Mesenchymal stem cell (in vitro differentiated cells and primary cell): ENCODE measurements around the gene ZCCHC7.

ENCODE experiments used
- DNase-seq: peaks from one replicate; pipeline ENCODE4 v3.0.0-alpha.2; 2013
- H2AFZ ChIP-seq: one replicate; pipeline ENCODE4 v1.6.1; 2013; ENCODE audit warnings: low read depth, mild to moderate bottlenecking, control low read depth, inconsistent platforms, low read length, moderate library complexity
- H2AK5ac ChIP-seq: 2 replicates; pipeline ENCODE4 v1.6.1; 2013; ENCODE audit warnings: low read length, moderate library complexity, mild to moderate bottlenecking, inconsistent platforms; ENCODE audit not compliant: severe bottlenecking
- H2BK120ac ChIP-seq: one replicate; pipeline ENCODE4 v1.6.1; 2013; ENCODE audit warnings: low read depth, mild to moderate bottlenecking, inconsistent platforms, low read length, moderate library complexity
- H2BK12ac ChIP-seq, 2 experiments: one replicate each; pipeline ENCODE4 v1.6.1; 2013; ENCODE audit warnings: inconsistent platforms in 2 of 2, low read length in 2 of 2, mild to moderate bottlenecking in 2 of 2, moderate library complexity in 2 of 2, control low read depth in 1 of 2
- H2BK15ac ChIP-seq: one replicate; pipeline ENCODE4 v1.6.1; 2013; ENCODE audit warnings: mild to moderate bottlenecking, low read depth, inconsistent platforms; ENCODE audit not compliant: poor library complexity, severe bottlenecking
- H2BK5ac ChIP-seq: 2 replicates; pipeline ENCODE4 v1.6.1; 2013; ENCODE audit warnings: low read depth, mild to moderate bottlenecking, low read length, control low read depth, inconsistent platforms; ENCODE audit not compliant: poor library complexity, severe bottlenecking
- H3K14ac ChIP-seq, 2 experiments: one replicate each; pipeline ENCODE4 v1.6.1; 2013; ENCODE audit warnings: inconsistent platforms in 2 of 2, low read length in 2 of 2, control low read depth in 1 of 2, mild to moderate bottlenecking in 1 of 2, moderate library complexity in 1 of 2
- H3K18ac ChIP-seq, 2 experiments: one replicate each; pipeline ENCODE4 v1.6.1; 2013; ENCODE audit warnings: inconsistent platforms in 2 of 2, low read length in 2 of 2, control low read depth in 1 of 2, low read depth in 1 of 2, mild to moderate bottlenecking in 1 of 2
- H3K23ac ChIP-seq, 2 experiments: one replicate each; pipeline ENCODE4 v1.6.1; 2013; ENCODE audit warnings: inconsistent platforms in 2 of 2, low read length in 2 of 2, mild to moderate bottlenecking in 2 of 2, moderate library complexity in 2 of 2, control low read depth in 1 of 2
- H3K27ac ChIP-seq: 2 replicates; pipeline ENCODE4 v1.5.1; 2013; ENCODE audit warnings: mild to moderate bottlenecking, moderate library complexity, low read length, control low read depth, inconsistent platforms; ENCODE audit not compliant: poor library complexity, severe bottlenecking
- H3K27me3 ChIP-seq, 2 experiments: 2 replicates each; pipeline versions ENCODE4 v1.6.1 to v1.7.0; 2013; ENCODE audit warnings: low read length in 2 of 2, mild to moderate bottlenecking in 2 of 2, moderate library complexity in 2 of 2, control low read depth in 1 of 2, inconsistent platforms in 1 of 2; ENCODE audit not compliant: control insufficient read depth in 1 of 2, insufficient read depth in 1 of 2
- H3K36me3 ChIP-seq, 2 experiments: 2 replicates each; pipeline versions ENCODE4 v1.6.1 to v1.7.0; 2013; ENCODE audit warnings: low read length in 2 of 2, control low read depth in 1 of 2, inconsistent platforms in 1 of 2, low read depth in 1 of 2, mild to moderate bottlenecking in 1 of 2; ENCODE audit not compliant: insufficient read depth in 2 of 2, control insufficient read depth in 1 of 2
- H3K4ac ChIP-seq, 2 experiments: one replicate each; pipeline ENCODE4 v1.6.1; 2013; ENCODE audit warnings: inconsistent platforms in 2 of 2, low read length in 2 of 2, mild to moderate bottlenecking in 2 of 2, moderate library complexity in 2 of 2, control low read depth in 1 of 2, low read depth in 1 of 2
- H3K4me1 ChIP-seq: 2 replicates; pipeline ENCODE4 v1.6.1; 2013; ENCODE audit warnings: low read depth, low read length, control low read depth; ENCODE audit not compliant: control insufficient read depth, insufficient read depth
- H3K4me2 ChIP-seq: 2 replicates; pipeline ENCODE4 v1.6.1; 2013; ENCODE audit warnings: low read length, mild to moderate bottlenecking, inconsistent platforms; ENCODE audit not compliant: poor library complexity, severe bottlenecking
- H3K4me3 ChIP-seq, 2 experiments: 2 replicates each; pipeline versions ENCODE4 v1.5.1 to v1.7.0; 2013; ENCODE audit warnings: low read length in 2 of 2, mild to moderate bottlenecking in 2 of 2, control low read depth in 1 of 2, low read depth in 1 of 2; ENCODE audit not compliant: insufficient read depth in 1 of 2
- H3K79me1 ChIP-seq: replicated peaks from 2 replicates; pipeline ENCODE4 v1.6.1; 2013; ENCODE audit warnings: mild to moderate bottlenecking, control low read depth, low read length, inconsistent platforms; ENCODE audit not compliant: poor library complexity, severe bottlenecking
- H3K9ac ChIP-seq: 2 replicates; pipeline ENCODE4 v1.7.0; 2013; ENCODE audit warnings: mild to moderate bottlenecking, low read length, moderate library complexity
- H3K9me3 ChIP-seq: 2 replicates; pipeline ENCODE4 v1.7.0; 2013; ENCODE audit warnings: mild to moderate bottlenecking, low read length; ENCODE audit not compliant: control insufficient read depth
- H4K8ac ChIP-seq: one replicate; pipeline ENCODE4 v1.6.1; 2013; ENCODE audit warnings: inconsistent platforms, mild to moderate bottlenecking, low read length, moderate library complexity
- H4K91ac ChIP-seq: one replicate; pipeline ENCODE4 v1.6.1; 2013; ENCODE audit warnings: mild to moderate bottlenecking, low read length, inconsistent platforms
- WGBS: methylation state at CpG from one replicate; pipeline ENCODE4 v1.1.7; 2013; ENCODE audit warnings: mixed read lengths; 5-methylcytosine and 5-hydroxymethylcytosine counted together

ZCCHC7 gene

DNA sequence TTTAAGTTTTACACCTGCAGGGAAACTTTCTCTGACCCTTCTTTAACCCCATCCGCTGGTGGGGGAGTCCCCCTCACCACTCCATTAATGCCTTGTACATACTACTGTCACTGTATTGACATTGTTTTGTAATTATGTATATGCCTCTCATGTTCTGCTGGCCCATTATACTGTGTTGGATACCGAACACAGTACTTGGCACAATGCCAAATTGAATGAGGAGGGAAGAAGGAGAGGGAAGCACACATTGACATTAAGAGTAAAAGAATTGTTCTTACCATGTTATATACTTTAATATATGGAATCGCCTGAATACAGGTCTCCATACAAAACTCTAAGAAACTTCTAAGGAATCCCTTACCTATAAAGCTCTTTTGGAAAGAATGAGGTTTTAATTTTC lies 228.5 kb downstream of the ZCCHC7 start:
- H3K14ac ChIP-seq: no peak overlapping the region
- H3K18ac ChIP-seq: no peak overlapping the region
- no peaks in the 10 kb centered on the region for H3K9me3 ChIP-seq
- no peak overlapping the region for H3K4me3 ChIP-seq
- H3K79me1 ChIP-seq: peaks cover 2% of the 10 kb centered on the region
- H2AK5ac ChIP-seq: no peak overlapping the region
- no peak overlapping the region for H4K91ac ChIP-seq
- no peak overlapping the region for H2BK15ac ChIP-seq
- H2BK12ac ChIP-seq: no peak overlapping the region
- no peak overlapping the region for H3K23ac ChIP-seq
- no peaks in the 10 kb centered on the region for H3K27me3 ChIP-seq
- WGBS: 100% methylated on average over 1 of the region's 3 CpGs
- H2AFZ ChIP-seq: no peak overlapping the region
- no peaks in the 10 kb centered on the region for H3K4me1 ChIP-seq
- H2BK120ac ChIP-seq: no peak overlapping the region
- H3K9ac ChIP-seq: no peak overlapping the region
- no peak overlapping the region for H3K4me2 ChIP-seq
- H4K8ac ChIP-seq: no peak overlapping the region
- H3K4ac ChIP-seq: no peak overlapping the region
- no peak for DNase-seq
- H2BK5ac ChIP-seq: no peak overlapping the region
- H3K27ac ChIP-seq: no peak overlapping the region
- peaks cover 7 to 29% of the 10 kb centered on the region in 2 experiments for H3K36me3 ChIP-seq

DNA sequence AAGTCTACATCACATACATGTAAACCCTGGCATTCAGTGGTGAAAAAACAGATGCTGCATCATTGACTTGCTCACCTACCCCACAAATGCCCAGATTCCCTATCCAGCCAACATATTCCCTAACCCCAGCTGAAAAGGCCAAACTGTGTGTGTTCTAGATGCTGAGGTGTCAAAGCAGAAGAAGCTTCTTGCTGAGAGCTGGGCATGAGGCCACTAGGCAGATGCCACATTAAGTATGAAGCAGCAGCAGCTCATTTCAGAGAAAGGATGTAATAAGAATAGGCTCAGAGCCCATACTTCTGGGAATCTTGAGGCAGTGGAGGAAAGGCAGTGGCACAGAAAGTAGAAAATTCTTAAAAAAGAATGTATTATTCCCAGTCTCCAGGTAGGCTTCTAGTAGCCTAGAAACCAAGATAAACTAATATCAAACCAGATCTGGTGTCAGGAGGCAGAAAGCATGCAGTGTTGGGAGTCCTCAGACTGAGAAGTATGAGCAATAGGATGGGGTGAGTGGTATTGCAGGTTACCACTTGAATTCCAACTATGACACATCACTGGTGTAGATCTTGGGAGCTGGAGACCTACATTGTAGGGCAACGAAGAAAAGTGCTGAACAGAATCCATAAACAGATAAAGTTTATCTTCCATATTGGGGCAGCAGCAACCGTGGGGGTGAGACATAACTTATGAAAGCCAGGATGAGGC lies 230.3 kb downstream of the ZCCHC7 start:
- peak; percentile 29 for DNase-seq

DNA sequence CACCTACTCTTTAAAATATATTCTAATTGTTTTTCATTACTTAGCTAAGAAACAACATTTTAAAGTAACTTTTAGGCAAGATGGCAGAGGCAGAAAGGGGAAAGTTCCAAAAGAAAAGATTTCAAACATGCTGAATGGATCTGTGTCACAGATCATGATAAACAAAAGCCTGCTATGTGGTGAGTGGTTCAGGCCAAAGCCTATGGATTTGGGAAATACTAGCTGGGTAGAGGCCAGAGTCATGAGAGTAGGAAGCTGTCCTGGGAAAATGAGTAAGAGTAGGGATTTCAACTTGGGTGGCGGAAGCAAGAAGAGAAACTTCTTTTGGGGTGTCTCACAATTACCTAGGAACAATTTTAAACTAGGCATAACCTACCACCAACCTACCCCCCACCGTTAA lies 233.4 kb downstream of the ZCCHC7 start:
- Histone ChIP-seq H3K4me2 (no peak overlapping the region), H2BK15ac (no peak overlapping the region), H3K36me3 (peaks cover 7 to 68% of the 10 kb centered on the region in 2 experiments), H2AFZ (no peak overlapping the region), H3K27me3 (no peaks in the 10 kb centered on the region), H3K23ac (no peak overlapping the region), H3K9me3 (no peaks in the 10 kb centered on the region), H2BK12ac (no peak overlapping the region), H2AK5ac (no peak overlapping the region), H3K4me3 (no peak overlapping the region), H4K8ac (no peak overlapping the region), H4K91ac (no peak overlapping the region), H3K18ac (no peak overlapping the region), H2BK5ac (no peak overlapping the region), H2BK120ac (no peak overlapping the region), H3K14ac (no peak overlapping the region), H3K27ac (no peak overlapping the region), H3K4me1 (no peaks in the 10 kb centered on the region), H3K4ac (no peak overlapping the region), H3K9ac (no peak overlapping the region), H3K79me1 (no peaks in the 10 kb centered on the region)
- WGBS: no CpG with 5 or more reads among the region's 2 CpGs
- no peak for DNase-seq

More for the DNA sequence above, 230.3 kb downstream of the ZCCHC7 start:
- no peak overlapping the region for H3K23ac ChIP-seq
- no peak overlapping the region for H2BK12ac ChIP-seq
- peaks cover 2% of the 10 kb centered on the region for H3K79me1 ChIP-seq
- H3K9ac ChIP-seq: no peak overlapping the region
- H2BK15ac ChIP-seq: no peak overlapping the region
- no peak overlapping the region for H2BK5ac ChIP-seq
- H3K27me3 ChIP-seq: no peaks in the 10 kb centered on the region
- no peak overlapping the region for H2AFZ ChIP-seq
- no peak overlapping the region for H4K91ac ChIP-seq
- no peak overlapping the region for H2AK5ac ChIP-seq
- no peak overlapping the region for H4K8ac ChIP-seq
- H3K4me1 ChIP-seq: no peaks in the 10 kb centered on the region
- no peak overlapping the region for H3K27ac ChIP-seq
- no peak overlapping the region for H3K4ac ChIP-seq
- no peaks in the 10 kb centered on the region for H3K9me3 ChIP-seq
- no peak overlapping the region for H3K14ac ChIP-seq
- WGBS: 45% methylated on average over 2 of the region's 2 CpGs
- H2BK120ac ChIP-seq: no peak overlapping the region
- no peak overlapping the region for H3K4me2 ChIP-seq
- no peak overlapping the region for H3K4me3 ChIP-seq
- no peak overlapping the region for H3K18ac ChIP-seq
- H3K36me3 ChIP-seq: peaks cover 7 to 46% of the 10 kb centered on the region in 2 experiments

DNA sequence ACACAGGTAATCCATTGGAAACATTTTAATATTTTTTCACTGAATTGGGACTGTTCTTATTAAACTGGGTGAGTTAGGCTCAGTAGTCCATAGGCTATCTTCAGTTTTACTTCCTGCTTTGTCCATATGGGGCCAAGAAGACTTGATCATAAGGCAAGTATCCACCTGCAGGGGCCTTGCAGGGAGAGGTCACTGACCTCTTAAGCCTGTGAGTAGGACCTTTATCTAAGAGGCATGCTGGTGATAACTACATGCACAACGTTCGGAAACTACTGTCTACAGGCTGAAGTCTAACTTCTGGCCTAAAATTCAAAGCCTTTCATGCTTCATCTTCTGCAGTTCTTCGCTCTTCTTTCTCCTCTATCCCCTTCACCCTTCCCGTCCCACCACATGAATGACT lies 242.1 kb downstream of the ZCCHC7 start:
- WGBS: 92% methylated on average over 4 of the region's 4 CpGs
- Histone ChIP-seq H3K14ac (no peak overlapping the region), H3K18ac (no peak overlapping the region)

More for the DNA sequence above, 242.1 kb downstream of the ZCCHC7 start:
- Histone ChIP-seq H4K8ac (no peak overlapping the region), H3K4me1 (no peaks in the 10 kb centered on the region), H3K4ac (no peak overlapping the region), H3K27ac (no peak overlapping the region), H3K23ac (no peak overlapping the region), H2BK5ac (no peak overlapping the region), H3K36me3 (peaks cover 0 to 16% of the 10 kb centered on the region in 2 experiments), H2BK12ac (no peak overlapping the region), H2BK15ac (no peak overlapping the region), H4K91ac (no peak overlapping the region), H3K9me3 (no peaks in the 10 kb centered on the region), H3K4me2 (no peak overlapping the region), H3K79me1 (no peaks in the 10 kb centered on the region), H2AK5ac (no peak overlapping the region), H3K9ac (no peak overlapping the region), H2AFZ (no peak overlapping the region), H3K4me3 (no peak overlapping the region), H3K27me3 (no peaks in the 10 kb centered on the region), H2BK120ac (no peak overlapping the region)
- no peak for DNase-seq
